Neural cell (in vitro differentiated cells): ENCODE measurements around the gene LRRN4CL.
"Not testable (repeated sequence)": the region's sequence is repeated elsewhere in the genome, so short reads cannot be mapped to it uniquely, and the experiment has no call there.

Experiments
- CTCF ChIP-seq: fragments of 450-650 bp; IDR thresholded peaks from 2 replicates; pipeline ENCODE4 v1.5.1; 2014; ENCODE audit warnings: antibody characterized with exemption, mild to moderate bottlenecking, moderate library complexity; ENCODE audit not compliant: poor library complexity, severe bottlenecking
- EZH2 ChIP-seq: fragments of 200-600, 300-800 bp; shearing (Covaris generic), sonication (generic); IDR thresholded peaks from 2 replicates; pipeline ENCODE4 v1.6.1; 2014; ENCODE audit warnings: antibody characterized with exemption, low read length, borderline replicate concordance, mild to moderate bottlenecking; ENCODE audit not compliant: insufficient read depth, poor library complexity, severe bottlenecking
- POLR2AphosphoS5 ChIP-seq: IDR thresholded peaks from 2 replicates; pipeline ENCODE4 v1.6.1; 2012
- RAD21 ChIP-seq: fragments of 450-650 bp; conservative IDR thresholded peaks from 2 replicates; pipeline ENCODE4 v1.6.1; 2014; ENCODE audit warnings: antibody characterized with exemption, mild to moderate bottlenecking, moderate library complexity
- SMC3 ChIP-seq: fragments of 450-650 bp; conservative IDR thresholded peaks from 2 replicates; pipeline ENCODE4 v1.6.1; 2014; ENCODE audit warnings: antibody characterized with exemption, mild to moderate bottlenecking, moderate library complexity; ENCODE audit not compliant: poor library complexity
- TAF1 ChIP-seq: IDR thresholded peaks from 2 replicates; pipeline ENCODE4 v1.6.1; 2012; ENCODE audit warnings: low read depth

DNA sequence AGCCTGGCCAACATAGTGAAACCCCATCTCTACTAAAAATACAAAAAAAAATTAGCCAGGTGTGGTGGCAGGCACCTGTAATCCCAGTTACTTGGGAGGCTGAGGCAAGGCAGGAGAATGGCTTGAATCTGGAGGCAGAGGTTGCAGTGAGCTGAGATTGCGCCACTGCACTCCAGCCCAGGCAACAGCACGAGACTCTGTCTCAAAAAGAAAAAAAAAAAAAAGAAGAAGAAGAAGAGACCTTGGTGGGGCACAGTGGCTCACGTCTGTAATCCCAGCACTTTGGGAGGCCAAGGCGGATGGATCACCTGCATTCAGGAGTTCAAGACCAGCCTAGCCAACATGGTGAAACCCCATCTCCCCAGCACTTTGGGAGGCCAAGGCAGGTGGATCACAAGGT is 14.6 kb upstream of the LRRN4CL start:
- TF ChIP-seq CTCF, TAF1, POLR2AphosphoS5, RAD21, EZH2, SMC3: not testable (repeated sequence)
